Superior temporal gyrus (tissue), 1 donor: Measurements from ENCODE around the gene CHST5.
"Not testable (repeated sequence)": the region's sequence is repeated elsewhere in the genome, so short reads cannot be mapped to it uniquely, and the experiment has no call there.

Experiments used
- DNase-seq: peaks from one replicate; pipeline ENCODE4 v3.0.0-alpha.2; 2016; ENCODE audit errors: extremely low spot score

The CHST5 gene

DNA sequence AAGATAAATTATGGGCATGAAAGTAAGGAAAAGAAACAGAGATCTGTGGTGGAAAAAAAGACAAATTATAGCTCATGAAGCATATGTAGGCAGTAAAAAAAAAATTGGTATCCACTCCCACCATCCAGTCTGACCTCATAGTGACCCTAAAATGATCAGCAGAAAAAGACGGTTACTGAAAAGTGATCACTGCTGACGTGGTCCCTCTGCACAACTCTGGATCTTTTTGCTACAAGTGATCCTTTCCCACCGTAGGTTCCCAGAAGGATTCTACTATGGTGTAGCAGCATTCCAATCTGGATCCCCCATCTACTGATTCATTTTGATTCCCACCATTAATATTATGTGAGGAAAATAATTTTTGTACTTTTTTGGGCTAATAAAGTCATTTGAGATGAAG, 29.8 kb downstream of the CHST5 start:
- DNase-seq = no peak

DNA sequence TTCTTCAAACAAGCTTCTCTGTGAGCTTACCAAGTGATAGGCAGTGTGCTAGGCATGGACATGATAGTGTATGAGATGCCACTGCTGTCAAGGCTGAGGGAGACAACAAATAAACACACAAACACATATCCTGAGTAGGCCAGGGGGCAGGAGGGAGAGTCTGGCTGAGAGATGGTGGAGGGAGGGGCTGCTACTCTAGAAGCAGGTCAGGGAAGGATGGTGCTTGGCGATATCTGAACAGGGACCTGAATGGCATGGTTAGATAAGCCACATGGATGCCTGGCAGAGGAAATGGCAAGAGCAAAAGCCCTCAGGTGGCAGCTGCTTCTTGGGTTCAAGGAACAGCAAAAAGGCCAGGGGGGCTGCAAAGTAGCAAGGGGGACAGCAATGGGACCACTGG, 32.1 kb downstream of the CHST5 start:
- no peak for DNase-seq

DNA sequence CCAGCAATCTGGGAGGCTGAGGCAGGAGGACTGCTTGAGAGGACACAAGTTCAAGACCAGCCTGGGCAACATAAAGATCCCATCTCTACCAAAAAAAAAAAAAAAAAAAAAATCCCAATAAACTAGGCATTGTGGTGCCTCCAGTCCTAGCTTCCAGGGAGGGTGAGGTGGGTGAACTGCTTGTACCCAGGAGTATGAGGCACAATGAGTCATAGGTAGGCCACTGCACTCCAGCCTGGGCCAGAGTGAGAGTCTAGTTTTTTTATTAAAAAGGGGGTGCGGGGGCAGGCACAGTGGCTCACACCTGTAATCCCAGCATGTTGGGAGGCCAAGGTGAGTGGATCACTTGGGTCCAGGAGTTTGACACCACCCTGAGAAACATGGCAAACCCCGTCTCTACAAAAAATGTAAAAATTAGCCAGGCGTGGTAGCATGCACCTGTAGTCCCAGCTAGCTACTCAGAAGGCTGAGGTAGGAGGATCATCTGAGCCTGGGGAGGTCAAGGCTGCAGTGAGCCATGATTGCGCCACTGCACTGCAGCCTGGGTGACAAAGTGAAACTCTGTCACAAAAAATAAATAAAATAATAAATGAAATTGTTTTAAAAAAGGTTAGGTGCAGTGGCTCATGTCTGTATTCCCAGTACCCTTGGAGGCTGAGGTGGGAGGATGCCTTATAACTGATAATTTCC, 32.8 kb downstream of the CHST5 start:
- no peak for DNase-seq

DNA sequence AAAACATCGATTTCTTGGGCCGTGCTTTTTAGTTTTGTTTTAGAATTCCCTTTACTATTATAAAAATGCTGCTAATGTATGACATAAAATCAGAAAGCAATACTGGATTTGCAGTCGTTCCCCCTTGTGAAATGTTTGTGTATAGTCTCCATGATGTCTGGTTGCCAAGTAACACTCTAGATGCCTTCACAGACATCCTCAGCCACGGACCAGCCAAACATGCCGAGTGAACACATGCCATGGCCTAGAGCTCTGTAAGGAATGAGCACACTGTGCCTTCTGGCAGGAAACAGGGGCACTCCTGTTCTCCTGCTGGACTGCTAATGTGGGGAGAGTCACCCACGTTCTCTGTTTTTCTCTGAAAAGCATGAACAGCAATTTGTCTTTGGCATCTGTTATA, 34.1 kb downstream of the CHST5 start:
- not testable (repeated sequence) for DNase-seq

DNA sequence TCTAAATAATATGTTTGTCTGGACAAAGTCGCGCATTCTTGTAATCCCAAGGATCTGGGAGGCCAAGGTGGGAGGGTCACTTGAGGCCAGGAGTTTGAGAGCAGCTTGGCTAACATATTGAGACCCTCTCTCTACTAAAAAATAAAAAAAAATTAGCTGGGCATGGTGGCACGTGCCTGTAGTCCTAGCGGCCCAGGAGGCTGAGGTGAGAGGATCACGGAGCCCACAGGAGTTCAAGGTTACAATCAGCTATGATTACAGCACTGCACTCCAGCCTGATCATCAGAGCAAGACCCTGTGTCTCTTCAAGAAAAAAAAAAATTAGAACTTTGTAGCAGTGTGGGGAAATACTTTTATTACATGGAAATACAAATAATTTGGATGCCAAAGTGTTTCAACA, 34.5 kb downstream of the CHST5 start:
- no peak for DNase-seq

DNA sequence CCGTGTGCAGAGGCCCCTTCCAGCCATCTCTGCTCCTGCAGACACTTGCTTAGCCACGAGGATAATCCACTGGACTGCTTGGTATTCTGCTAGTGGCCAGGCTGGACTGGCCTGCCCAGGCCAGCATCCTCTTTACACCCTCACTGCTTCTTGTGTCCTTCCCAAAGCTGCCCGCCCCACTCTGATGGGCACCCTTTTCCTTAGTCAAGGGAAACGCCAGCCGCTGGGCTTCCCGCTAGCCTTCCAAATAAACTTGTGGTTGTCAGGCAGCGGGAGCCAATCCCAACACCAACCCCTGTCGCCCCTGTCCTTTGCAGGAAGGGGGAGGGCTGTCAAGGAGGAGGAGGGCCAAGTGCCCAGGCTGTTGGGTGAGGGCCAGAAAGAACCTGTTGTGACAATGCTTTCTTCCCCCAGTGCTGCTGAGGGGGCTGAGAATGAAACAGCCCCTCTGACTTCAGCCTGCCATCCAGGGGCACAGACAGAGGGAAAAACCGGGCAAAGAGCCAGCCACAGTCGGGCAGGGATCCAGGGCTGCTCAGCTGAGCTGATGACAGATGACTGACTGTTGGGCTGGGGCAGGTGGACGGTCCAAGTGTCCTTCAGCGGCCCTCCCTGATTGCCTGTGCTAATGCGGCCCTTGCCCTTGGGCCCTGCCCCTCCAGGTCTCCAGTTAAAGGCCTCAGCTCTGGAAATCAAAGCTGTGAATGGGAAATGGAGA, 37.1 kb downstream of the CHST5 start:
- peak; percentile 80 for DNase-seq

DNA sequence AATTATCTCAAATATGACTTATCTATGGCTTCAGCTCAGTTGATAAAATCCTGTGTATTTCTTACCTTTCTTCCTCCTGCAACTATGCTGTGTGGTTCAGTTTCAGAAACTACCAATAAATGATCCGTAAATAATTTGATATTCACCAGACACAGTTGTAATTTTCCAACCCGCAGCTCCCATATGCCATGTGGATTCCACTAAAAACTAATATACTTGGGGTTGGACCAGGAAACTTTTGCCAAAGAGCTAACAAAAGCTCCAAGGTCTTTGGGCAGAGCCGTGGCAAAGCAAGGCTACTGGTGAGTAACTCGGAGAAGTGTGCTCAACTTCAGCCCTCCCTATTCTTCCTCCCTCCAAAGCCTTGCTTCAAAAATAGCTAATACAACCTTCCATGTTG, 38.4 kb downstream of the CHST5 start:
- DNase-seq = no peak

DNA sequence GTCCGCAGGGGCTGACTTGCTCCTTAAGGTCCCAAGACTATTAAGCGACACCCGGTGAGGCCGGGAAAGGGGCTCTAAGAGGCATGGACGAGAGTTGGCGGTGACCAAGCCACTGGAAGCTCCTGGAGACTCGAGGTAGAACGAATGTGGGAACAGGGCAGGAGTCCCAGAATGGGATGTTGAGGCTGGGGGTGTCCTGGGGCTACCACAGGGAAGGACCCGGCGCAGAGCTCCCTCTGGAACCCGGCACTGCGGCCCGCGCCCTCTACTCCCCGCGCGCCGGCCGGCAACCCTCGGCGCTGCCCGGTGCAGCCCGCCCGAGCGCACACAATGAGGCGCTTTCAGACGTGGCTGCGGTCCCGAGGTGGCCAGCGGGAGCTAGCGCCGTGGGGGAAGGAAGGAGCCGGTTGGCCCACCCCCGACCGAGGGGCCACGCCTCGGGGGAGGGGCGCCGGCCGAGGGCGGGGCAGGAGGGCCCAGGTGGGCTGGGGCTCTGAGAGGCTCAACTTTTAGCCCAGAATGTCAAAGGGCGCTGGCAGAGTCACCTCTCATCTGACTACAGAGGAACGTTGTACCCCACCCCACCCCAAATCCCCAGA, 40.7 kb downstream of the CHST5 start, which contains the start of gene CHST6:
Gene CHST6 (minus strand): TSS at position 366 of the 599 bp plus-strand sequence. CDS start 15,613 bp downstream, outside the sequence.
- peak; percentile 79 for DNase-seq

DNA sequence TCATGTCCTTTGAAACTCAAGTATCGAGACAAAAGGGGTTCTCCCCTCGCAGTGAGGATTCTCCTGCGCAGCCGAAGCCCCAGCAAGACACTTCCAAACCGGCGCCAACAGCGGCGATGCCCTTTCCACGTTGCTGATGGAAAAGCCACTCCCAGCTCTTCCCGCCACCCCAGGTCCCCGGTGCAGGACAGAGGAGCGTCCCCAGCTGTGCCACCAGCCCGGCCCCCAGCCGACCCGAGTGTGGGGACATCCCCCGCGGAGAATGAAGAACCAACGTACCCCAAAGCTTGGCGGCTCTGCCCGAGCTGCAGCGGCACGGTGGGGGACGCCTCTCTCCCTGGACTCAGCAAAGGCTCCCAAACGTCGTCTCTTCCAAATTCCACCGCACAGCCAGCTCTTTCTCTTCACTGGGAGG, 41.2 kb downstream of the CHST5 start:
- no peak for DNase-seq

DNA sequence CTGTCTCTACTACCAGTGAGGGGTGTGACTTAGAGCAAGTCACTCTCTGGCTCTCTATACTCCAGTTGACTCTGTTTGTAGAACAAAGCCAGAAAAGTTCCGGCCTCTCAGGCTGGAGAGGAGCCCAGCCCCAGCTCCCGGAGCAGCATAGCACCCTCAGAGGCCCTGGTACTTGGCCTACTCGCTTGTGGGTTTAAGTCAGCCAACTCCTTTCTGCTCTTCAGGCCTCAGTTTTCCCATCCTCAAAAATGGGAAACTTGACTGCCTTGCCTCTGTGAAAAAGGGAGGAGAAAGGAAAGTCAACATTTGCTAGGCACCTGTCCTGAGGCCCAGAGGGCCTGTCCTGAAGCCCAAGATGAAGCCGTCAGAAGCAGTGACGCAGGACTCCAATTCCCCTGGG, 41.7 kb downstream of the CHST5 start:
- DNase-seq = no peak

DNA sequence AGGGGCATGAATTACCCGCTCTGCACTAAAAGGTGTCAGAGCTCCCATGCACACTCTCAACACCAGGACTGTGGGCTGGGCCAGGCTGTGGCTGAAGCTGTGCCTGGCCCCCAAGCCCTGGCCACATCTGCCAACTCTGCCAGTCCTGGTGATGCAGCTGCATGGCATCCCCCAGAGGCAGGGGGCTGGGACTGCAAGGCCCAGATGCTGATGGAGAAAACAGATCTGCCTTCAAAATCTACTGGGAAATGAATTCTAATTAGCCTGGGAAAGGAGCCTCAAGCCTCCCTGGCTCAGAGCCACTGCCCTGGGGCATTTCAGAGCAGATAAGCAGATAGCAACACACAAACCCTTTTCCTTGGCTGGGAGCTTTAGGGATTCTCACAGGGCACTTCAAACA, 44.0 kb downstream of the CHST5 start:
- DNase-seq = peak; percentile 85

DNA sequence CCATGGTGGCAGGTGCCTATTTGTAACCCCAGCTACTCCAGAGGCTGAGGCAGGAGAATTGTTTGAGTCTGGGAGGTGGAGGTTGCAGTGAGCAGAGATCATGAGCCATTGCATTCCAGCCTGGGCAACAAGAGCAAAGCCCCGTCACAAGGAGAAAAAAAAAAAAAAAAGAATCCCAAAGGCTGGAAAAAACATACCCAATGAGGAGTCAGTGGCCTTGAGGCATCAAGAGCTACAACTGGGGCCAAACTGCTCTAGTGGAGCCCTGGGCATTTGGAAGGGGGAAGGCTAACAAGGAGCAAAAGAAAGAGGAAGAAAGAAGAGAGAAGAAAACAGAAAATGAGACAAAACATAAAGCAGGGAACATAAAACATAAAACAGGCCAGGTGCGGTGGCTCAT, 47.6 kb downstream of the CHST5 start:
- no peak for DNase-seq

DNA sequence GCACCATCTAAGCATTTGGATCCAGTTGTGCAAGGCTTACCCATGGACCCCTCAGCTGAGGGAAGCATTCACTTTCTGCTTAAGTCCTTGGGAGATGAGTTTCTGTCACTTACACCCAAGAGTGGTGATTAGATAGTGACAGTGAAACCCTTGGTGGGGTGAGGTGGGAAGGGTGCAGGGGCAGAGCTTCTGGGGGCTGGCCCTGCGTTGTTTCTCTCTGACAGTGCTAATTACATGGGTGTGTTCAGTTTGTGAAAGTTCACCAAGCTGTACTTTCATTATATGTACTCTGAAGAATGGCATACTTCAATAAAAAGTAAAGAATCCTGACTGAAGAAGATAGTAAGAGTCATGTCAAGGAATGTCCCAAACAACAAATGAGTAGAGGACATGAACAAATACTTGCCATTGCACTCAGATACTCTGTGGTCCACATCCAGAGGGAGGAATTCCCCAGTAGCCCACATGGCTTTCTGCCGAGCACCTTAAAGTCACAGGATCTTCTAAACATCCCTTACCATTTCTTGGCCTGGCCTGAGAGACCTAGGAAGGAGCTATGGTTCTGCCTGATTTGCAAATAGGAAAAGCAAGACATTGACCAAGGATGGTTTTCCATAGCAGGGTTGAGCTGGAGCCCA, 49.1 kb downstream of the CHST5 start:
- no peak for DNase-seq

DNA sequence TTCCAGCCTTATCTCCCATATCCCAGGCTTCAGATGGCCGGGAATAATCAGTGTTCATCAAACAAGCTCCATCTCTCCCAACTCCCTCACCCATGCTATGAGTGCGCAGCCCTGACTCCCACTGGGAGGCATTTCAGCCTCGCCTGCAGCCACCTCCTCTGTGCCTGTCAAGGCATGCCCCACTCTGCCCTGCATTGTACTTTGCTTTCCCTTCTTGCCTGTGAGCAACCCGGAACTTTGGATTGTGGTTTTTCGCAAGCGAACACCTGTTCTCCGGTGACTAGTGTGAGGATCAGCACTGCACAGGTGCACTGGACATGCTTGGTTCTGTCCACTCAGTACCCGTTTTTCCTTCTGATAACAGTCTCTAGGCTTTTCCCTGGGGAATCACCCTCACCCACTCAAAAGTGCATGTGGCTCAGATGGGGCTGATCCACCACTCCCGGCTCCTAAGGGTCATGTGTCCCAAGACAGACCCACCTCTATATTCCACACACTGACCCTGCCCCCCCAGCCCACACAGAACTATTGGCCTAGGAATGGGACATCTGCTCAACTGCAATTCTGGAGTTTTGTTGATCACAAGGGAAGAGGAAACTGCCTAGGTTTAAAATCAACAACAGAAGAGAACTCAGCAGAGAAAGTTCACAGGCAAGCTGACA, 49.8 kb downstream of the CHST5 start:
- no peak for DNase-seq

DNA sequence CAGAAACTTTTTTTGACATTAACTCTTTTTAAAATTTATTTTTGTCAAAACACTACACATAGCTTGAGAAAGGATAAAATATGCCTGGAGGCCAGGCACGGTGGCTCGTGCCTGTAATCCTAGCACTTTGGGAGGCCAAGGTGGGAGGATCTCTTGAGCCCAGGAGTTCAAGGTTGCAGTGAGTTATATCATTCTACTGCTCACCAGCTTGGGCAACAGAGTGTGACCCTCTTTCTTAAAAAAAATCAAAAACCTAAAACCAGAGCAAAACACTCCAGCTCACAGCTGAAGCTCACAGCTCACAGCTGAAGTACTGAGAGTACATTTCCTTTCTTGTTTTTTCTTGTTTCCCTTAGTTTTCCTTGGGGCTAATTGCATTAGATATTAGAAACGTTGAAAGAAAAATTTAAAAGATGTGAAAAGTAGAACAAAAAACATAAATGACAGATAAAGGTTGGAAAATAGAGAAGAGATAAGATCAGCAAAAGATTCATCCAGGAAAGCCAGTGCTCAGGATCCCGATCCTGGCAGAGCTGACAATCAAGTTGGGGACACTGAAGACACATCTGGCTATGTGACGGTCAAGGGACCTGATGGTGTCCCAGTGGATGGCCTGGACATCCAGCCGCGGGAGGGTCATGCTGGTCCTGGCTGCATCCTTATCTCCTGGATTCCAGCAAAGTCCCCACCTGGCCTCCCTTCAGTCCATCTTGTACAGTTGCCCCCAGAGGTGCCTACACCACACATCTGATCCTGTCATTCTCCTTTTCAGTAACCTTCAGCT, 50.5 kb downstream of the CHST5 start:
- no peak for DNase-seq

DNA sequence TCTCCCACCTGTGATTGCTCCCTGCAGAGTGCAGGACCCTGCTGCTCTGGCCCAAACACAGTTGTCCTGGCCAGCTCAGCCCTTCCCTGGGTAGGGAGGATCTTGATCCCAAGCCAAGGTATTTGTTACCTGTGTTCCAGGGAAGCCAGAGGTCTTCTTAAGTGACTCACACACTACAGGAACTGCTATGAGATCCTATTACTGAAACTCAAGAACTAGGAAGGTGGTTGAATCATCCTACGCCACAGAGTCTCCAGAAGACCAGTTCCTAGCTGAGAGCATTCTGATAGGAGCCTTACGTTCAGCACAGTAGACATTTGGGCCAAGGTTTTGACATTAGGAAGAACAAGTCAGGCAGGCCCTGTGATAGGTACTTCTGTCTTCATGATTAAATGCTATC, 52.7 kb downstream of the CHST5 start:
- no peak for DNase-seq

DNA sequence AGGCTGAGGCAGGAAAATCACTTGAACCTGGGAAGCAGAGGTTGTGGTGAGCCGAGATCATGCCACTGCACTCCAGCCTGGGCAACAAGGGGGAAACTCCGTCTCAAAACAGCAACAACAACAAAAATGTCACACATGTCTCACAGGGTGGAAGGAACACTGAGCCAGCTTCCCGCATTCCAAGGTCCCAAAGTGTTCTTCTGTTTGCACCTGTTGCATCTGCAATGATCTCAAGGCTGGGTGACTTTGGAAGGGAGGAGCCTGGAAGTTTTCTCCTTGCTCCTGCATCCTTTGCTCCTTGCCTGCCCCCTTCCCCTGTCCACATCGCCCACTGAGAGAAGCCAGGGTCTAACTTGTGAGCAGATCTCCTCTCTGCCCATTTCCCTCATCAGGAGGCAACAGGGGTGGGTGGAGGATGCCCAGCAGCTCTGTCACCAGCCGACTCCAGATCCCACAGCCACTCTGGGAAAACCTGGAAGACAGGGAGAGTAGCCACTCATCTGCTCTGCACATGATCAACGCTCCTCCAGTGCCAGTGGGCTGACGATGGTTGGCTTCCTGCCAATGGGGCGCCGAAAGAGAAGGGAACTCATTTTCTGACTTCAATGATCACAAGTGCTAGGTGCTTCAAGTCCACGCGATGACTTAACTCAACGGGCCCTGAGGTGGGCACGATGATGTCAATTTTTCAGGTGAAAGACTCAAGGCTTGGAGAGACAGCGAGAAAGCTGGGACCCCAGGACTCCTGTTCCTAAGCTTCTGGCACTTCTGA, 53.3 kb downstream of the CHST5 start:
- DNase-seq = no peak

DNA sequence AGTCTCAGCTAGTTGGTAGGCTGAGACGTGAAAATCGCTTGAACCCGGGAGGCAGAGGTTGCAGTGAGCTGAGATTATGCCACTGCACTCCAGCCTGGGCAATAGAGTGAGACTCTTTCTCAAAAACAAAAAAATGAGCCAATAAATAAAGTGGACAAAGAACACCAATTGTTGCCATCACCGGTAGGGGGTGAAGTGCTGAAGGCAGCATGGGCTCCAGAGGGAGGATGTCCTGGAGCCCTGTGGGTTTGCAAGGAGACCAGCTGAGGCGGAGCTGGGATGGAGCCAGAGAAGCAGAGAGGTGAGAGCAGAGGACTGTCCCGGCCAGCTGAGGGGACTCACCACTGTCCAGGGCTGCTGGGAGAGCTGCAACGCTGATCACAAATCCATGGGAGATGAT, 54.4 kb downstream of the CHST5 start:
- no peak for DNase-seq

DNA sequence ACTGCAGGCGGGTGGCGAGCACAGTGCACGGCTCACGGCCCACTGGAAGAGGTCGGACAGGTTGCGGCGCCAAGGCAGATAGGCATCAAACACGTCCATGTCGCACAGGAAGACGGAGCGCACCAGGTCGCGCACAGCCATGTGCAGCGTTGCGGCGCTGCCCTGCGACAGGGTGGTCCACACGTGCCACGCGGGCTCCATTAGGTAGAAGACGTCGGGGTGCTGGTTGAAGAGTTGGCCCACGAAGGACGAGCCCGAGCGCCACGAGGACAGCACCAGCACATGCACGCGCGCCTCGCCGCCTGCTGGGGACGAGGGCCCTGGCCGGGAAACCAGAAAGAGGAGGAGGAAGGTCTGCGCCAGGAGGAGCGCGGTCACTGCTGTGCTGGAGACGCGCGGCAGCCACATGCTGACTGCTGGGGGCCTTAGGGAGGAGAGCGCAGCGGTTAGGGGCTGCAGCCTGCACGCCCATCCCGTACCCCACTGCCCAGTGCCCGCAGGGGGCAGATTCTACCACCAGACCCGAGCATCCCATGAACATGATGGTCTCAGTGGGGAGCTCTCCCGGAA, 56.4 kb downstream of the CHST5 start:
- no peak for DNase-seq
